ENCODE data around the gene KIAA0753.

- TF ChIP-seq PBX3 (IDR thresholded peaks at IDR 0.05) (no peak), EZH2phosphoT487 (IDR thresholded peaks at IDR 0.05; ENCODE audit: borderline replicate concordance, low read depth) (no peak), MEF2A (IDR thresholded peaks at IDR 0.05; ENCODE audit: borderline replicate concordance, low read depth) (no peak)
These were observed 27.7 kb upstream of the KIAA0753 start for GRCh38 chr17:6668219-6668618.

All from SK-N-SH (cell line).